ENCODE results near the gene KRTAP12-2. TPM values are rescaled to one million over a fixed set of nuclear protein-coding genes. Genes with fewer than 3 reads are reported as not detected.

Gene KRTAP12-2
- total RNA-seq, 1 donor: not detected

GRCh38 chr21:44710294-44710665 is 43.6 kb upstream of the KRTAP12-2 start:
- DNase-seq (ENCODE audit: insufficient read length, low spot score, missing footprints): no peak
- H3K4me1 ChIP-seq (ENCODE audit: insufficient read depth, low read length): no peaks in the 10 kb centered on the region
- H2AFZ ChIP-seq (ENCODE audit: low read length): no peak overlapping the region
- no peaks in the 10 kb centered on the region for H4K20me1 ChIP-seq (ENCODE audit: insufficient read depth, low read length)
- no peak overlapping the region for H3K4me2 ChIP-seq (ENCODE audit: insufficient read depth, low read length)
- H3K4me3 ChIP-seq (ENCODE audit: insufficient read depth, low read length): no peak overlapping the region
- no peaks in the 10 kb centered on the region for H3K36me3 ChIP-seq (ENCODE audit: insufficient read depth, low read length)
- H3K27ac ChIP-seq (ENCODE audit: low read depth, low read length): no peak overlapping the region
- peaks cover 80% of the 10 kb centered on the region for H3K27me3 ChIP-seq (ENCODE audit: insufficient read depth, low read length)
- H3K79me2 ChIP-seq (ENCODE audit: insufficient read depth, low read length): no peaks in the 10 kb centered on the region
- H3K9me3 ChIP-seq (ENCODE audit: low read depth, low read length): no peaks in the 10 kb centered on the region
- TF ChIP-seq CTCF (IDR thresholded peaks at IDR 0.05; ENCODE audit: extremely low read depth, low read depth, low read length): no peak

GRCh38 chr21:44709426-44710293 is 42.9 kb upstream of the KRTAP12-2 start:
- Histone ChIP-seq H3K36me3 (ENCODE audit: insufficient read depth, low read length) (no peaks in the 10 kb centered on the region), H3K4me1 (ENCODE audit: insufficient read depth, low read length) (no peaks in the 10 kb centered on the region), H3K4me2 (ENCODE audit: insufficient read depth, low read length) (no peak overlapping the region), H3K79me2 (ENCODE audit: insufficient read depth, low read length) (no peaks in the 10 kb centered on the region), H3K27ac (ENCODE audit: low read depth, low read length) (no peak overlapping the region), H4K20me1 (ENCODE audit: insufficient read depth, low read length) (no peaks in the 10 kb centered on the region), H2AFZ (ENCODE audit: low read length) (no peak overlapping the region), H3K4me3 (ENCODE audit: insufficient read depth, low read length) (no peak overlapping the region), H3K9me3 (ENCODE audit: low read depth, low read length) (no peaks in the 10 kb centered on the region), H3K27me3 (ENCODE audit: insufficient read depth, low read length) (peaks cover 77% of the 10 kb centered on the region)
- peak; percentile 73 for DNase-seq (ENCODE audit: insufficient read length, low spot score, missing footprints)
- TF ChIP-seq CTCF (IDR thresholded peaks at IDR 0.05; ENCODE audit: extremely low read depth, low read depth, low read length): no peak

- Histone ChIP-seq H3K4me1 (ENCODE audit: insufficient read depth, low read length) (no peaks in the 10 kb centered on the region), H3K4me2 (ENCODE audit: insufficient read depth, low read length) (no peak overlapping the region), H3K27ac (ENCODE audit: low read depth, low read length) (no peak overlapping the region), H3K36me3 (ENCODE audit: insufficient read depth, low read length) (no peaks in the 10 kb centered on the region), H4K20me1 (ENCODE audit: insufficient read depth, low read length) (no peaks in the 10 kb centered on the region), H3K4me3 (ENCODE audit: insufficient read depth, low read length) (no peak overlapping the region), H3K9me3 (ENCODE audit: low read depth, low read length) (no peaks in the 10 kb centered on the region), H3K27me3 (ENCODE audit: insufficient read depth, low read length) (peaks cover 80% of the 10 kb centered on the region), H2AFZ (ENCODE audit: low read length) (no peak overlapping the region), H3K79me2 (ENCODE audit: insufficient read depth, low read length) (no peaks in the 10 kb centered on the region)
- no peak for TF ChIP-seq CTCF (IDR thresholded peaks at IDR 0.05; ENCODE audit: extremely low read depth, low read depth, low read length)
- no peak for DNase-seq (ENCODE audit: insufficient read length, low spot score, missing footprints)
These were observed 42.2 kb upstream of the KRTAP12-2 start for GRCh38 chr21:44708866-44709425.

GRCh38 chr21:44708213-44708865 is 41.6 kb upstream of the KRTAP12-2 start:
- peak; percentile 68 for DNase-seq (ENCODE audit: insufficient read length, low spot score, missing footprints)
- no peaks in the 10 kb centered on the region for H3K9me3 ChIP-seq (ENCODE audit: low read depth, low read length)
- H3K27me3 ChIP-seq (ENCODE audit: insufficient read depth, low read length): peaks cover 75% of the 10 kb centered on the region
- no peaks in the 10 kb centered on the region for H3K79me2 ChIP-seq (ENCODE audit: insufficient read depth, low read length)
- H3K36me3 ChIP-seq (ENCODE audit: insufficient read depth, low read length): no peaks in the 10 kb centered on the region
- H3K4me3 ChIP-seq (ENCODE audit: insufficient read depth, low read length): no peak overlapping the region
- no peak for TF ChIP-seq CTCF (IDR thresholded peaks at IDR 0.05; ENCODE audit: extremely low read depth, low read depth, low read length)
- H3K27ac ChIP-seq (ENCODE audit: low read depth, low read length): no peak overlapping the region
- H3K4me2 ChIP-seq (ENCODE audit: insufficient read depth, low read length): no peak overlapping the region
- H4K20me1 ChIP-seq (ENCODE audit: insufficient read depth, low read length): no peaks in the 10 kb centered on the region
- no peaks in the 10 kb centered on the region for H3K4me1 ChIP-seq (ENCODE audit: insufficient read depth, low read length)
- no peak overlapping the region for H2AFZ ChIP-seq (ENCODE audit: low read length)
